Stimulated activated CD4-positive, alpha-beta T cell treated with anti-CD3 and anti-CD28 coated beads, TNF-alpha, amount 100 ng/mL, for 48 hours (primary cell): Measurements from ENCODE around the gene CLMN.
"Not testable (repeated sequence)": the region's sequence is repeated elsewhere in the genome, so short reads cannot be mapped to it uniquely, and the experiment has no call there.

Experiments
- DNase-seq, 3 donors: peaks; one replicate each; pipeline ENCODE4 v3.0.0-alpha.2; 2020; ENCODE audit warnings: low read depth in 3 of 3

Gene CLMN

GRCh38 chr14:95221531-95221930 is 98.2 kb downstream of the CLMN start:
- no peak for DNase-seq

- DNase-seq = no peak
Observed at GRCh38 chr14:95220663-95221231, 99.0 kb downstream of the CLMN start.

DNA sequence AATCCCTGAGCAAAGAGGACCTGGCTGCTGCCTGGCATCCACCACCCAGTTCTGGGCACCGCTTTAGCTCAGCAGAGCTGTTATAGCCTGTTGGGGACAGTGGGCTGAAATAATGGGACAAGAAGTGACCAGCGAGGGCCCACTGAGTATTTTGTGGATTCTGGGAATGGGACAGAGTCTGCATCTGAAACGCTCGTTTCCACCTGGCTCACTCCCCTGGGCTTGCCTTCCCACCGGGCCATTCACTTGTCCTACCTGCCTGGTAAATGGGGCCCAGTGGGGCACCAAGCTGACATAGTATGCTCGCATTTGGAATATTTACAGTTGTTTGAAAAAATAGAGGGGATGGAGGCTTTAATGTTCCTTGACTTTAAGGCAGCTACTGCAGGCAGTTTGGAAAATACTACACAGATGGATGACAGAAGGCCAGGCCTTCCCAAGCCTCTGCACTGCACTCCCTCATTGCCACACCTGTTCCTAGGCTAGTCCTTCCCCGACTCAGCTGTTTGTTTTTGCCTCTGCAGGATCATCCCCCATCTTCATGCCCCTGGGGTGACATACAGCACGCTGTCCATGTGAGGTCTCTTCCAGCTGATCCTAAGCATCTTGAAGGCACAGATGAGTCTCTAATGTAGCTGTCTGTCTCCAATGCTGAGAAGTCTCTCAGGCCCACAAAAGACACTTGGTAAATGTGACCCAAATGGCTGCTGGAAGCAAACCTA is 101.1 kb downstream of the CLMN start:
- no peak for DNase-seq

GRCh38 chr14:95218006-95218405 is 101.7 kb downstream of the CLMN start:
- no peak for DNase-seq

DNA sequence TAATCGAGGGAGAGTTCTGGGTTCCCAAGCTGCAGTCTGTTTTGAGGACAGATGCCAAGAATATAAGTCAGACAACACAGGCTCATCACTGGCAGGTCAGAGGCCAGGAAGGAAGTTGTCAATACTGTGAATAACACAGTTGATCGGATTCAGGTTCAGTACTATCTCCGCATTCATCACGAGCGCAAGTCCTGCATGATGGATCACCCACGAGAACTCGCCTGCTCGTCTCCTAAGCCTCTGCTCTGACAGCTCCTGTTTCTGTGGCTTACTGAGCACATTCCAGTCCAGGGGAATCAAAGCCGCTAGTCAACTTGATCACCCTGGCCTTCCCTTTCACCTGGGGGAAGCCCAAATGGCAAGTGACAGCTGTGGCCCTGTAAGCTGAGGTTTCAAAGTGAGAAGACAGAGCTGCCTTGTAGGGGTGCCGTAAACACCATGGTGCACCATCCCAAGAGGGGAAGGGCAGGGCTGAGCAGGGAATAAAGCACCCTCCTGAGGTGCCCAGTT is 102.3 kb downstream of the CLMN start:
- no peak for DNase-seq

DNA sequence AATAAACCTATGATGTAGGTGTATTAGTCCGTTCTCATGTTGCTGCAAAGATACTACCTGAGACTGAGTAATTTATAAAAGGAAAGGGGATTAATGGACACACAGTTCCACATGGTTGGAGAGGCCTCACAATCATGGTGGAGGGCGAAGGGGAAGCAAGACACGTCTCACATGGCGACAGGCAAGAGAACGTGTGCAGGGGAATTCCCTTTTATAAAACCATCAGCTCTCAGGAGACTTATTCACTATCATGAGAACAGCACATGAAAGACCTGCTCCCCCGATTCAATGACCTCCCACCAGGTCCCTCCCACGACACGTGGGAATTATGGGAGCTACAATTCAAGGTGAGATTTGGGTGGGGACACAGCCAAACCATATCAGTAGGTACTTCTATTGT is 103.7 kb downstream of the CLMN start:
- no peak for DNase-seq

DNA sequence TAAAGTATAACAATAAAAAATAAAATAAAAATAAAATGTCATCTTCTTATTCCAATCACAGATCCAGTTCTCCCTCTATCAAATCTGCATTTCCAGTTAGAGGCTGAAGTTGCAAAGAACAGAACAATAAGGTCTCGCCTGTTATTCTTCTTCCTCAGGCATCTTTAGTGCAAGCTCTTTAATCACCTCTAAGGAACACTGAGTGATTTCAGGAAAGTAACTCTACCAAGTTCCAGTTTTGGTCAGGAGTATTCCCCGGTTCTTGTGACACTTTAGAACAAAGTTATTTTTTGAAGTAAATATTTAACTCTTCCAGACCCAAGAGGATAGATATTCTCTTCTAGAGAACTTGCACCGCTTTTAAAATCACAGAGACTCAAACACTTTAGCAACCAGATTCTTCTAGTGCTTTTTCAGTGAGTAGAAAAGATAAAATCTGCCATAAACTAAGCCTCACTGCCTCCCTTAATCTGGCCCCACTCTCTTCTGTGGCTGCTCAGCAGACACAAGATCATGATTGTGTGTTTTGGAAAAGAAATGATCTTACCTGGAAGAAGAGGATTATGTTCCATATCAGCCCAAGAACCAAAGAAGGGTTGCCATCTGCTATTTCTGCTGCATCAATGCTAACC is 104.5 kb downstream of the CLMN start:
- DNase-seq = no peak

DNA sequence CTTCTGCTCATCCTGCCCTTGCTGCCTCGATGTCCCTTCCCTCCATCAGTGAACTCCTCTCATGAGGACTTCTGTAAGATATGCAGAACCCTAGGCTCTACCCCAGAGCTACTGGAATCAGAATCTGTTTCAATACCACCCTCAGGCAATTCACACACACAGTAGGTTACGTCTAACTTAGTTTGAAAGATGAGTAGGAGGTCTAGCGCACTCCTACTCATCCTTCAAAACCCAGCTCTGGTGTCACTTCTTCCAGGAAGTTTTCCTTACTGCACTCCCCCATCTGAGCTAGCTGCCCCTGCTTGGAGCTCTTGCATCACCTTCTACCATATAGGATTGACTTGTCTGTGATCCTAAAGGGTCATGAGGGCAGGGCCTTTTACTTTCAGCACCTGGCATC is 105.9 kb downstream of the CLMN start:
- no peak for DNase-seq

- no peak for DNase-seq
Observed at GRCh38 chr14:95211721-95212504, 107.8 kb downstream of the CLMN start.

- DNase-seq = no peak
Observed at GRCh38 chr14:95210699-95211098, 109.0 kb downstream of the CLMN start.

- DNase-seq = no peak
Observed at GRCh38 chr14:95208598-95208997, 111.1 kb downstream of the CLMN start.

DNA sequence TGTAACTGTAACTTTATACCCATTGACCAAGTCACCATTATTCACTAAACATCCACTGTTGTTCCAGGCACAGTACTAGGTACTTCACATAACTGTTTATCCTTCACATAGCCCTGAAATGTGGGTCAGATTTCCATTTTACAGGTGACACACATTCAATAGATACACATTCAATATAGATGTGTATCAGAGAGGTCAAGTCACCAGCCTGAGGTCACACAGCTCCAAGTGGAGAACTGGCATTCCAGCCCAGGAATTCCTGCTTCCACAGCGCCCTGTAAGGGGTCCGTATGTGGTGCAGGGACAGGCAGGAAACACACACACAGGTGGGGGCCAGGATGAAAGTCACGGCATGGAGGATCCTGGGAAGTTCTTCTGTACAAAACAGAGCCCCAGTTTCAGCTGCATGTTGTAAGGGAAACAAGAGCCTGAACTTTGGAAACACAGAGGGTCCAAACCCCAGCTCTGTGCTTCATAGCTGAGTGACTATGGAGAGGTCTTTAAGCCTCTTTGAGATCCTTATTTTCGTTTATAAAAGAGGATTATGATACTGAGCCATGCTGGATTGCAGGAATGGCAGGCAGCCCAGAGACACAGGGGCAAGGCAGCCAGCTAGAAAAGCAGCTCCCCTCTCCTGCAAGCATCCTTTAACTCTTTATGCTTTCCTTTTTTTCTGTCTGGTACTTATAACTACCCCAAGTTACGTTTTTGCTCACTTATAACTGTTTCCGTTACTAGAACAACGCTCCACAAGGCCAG is 112.1 kb downstream of the CLMN start:
- DNase-seq = no peak

DNA sequence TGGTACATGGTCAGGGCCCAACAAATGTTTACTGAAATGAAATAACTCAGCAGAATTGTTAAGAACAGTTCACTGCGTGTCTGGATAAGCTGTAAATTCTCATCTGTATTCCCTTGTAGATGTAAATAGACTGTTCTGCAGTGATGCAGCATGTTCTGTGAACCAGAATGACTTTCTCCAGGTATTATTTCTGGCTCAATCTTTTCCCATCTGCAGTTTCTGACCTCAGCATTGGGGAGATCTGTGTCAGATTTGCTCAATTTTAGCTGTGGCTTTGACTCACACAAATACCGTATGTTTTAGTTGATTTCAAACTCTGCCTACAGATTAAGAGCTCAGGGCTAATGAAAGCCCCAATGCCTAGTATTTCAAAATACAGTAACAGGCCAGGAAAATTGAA is 113.2 kb downstream of the CLMN start:
- no peak for DNase-seq

GRCh38 chr14:95204705-95205104 is 115.0 kb downstream of the CLMN start:
- no peak for DNase-seq

- DNase-seq = not testable (repeated sequence)
Observed at GRCh38 chr14:95201745-95202144, 118.0 kb downstream of the CLMN start.

DNA sequence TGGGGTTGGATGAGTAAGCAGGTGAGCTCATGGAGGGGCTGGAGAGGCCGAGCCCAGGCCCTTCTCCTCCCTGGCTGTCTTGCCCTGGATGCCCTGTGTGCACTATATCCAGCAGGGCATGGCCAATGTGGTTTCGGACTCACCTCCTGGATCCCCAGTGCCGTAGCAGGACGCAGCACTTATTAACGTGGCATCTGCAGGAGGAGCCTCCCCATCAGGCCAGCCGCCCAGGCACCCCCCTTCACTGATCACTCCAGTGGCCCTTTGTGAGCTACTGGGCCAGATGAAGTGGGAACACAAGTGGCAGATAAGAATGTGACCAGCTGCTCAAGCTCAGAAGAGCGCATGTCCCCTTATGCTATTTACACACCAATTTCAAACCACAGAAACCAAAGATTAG is 119.3 kb downstream of the CLMN start:
- DNase-seq = no peak

- DNase-seq = no peak
Observed at GRCh38 chr14:95199298-95199983, 120.3 kb downstream of the CLMN start.

GRCh38 chr14:95198320-95198719 is 121.4 kb downstream of the CLMN start:
- no peak for DNase-seq

DNA sequence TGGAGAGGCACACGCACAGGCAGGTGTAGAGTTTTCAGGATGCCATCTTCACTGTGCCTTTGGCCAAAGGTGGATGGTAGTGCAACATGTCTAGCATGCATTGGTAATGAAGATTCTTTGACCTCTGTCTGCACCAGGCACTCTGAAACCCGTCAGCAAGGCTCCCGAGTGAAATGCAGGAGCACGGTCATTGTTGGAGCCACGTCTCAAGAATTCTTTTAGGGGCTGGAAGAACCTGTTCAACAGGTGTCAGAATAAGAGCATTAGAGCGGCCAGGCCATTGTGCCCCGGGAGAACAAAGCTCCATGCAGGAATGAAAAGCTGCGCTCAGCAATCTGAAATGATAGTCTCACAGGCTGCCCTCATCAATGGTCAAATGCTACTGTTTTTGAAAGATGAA is 122.2 kb downstream of the CLMN start:
- no peak for DNase-seq

DNA sequence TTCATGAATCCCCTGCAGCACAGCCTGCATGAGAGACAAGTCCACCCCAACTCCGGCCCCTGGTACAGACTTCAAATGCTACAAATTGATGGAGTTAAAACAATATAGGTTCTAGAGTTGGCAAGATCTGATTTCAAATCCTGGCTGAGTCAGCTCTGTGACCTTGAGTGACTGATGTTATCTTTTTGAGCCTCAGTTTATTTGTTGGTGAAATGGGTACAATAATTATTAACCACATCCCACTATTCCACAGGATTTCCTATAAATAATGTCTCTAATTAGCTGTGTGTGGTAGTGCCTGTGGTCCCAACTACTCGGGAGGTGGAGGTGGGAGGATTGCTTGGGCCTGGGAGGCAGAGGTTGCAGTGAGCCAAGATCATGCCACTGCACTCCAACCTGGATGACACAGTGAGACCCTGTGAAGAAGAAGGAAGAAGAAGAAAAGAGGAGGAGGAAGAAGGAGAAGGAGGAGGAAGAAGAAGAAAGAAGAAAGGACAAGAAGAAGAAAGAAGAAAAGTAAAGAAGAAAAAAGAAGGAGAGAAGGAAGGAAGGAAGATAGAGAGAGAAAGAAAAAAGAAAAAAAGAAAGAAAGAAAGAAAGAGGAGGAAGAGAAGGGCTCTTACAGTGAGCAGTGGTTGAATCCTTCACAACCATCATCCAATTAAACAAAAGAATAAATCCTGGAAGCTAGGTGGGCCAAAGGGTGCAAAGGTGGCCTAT is 122.7 kb downstream of the CLMN start:
- DNase-seq = no peak
